Stimulated activated CD4-positive, alpha-beta T cell treated with anti-CD3 and anti-CD28 coated beads, TNF-alpha, amount 100 ng/mL, for 1 hour (primary cell): ENCODE results near the gene KRT79.

Experiments used
- DNase-seq, 3 donors: peaks; one replicate each; pipeline ENCODE4 v3.0.0-alpha.2; 2020; ENCODE audit warnings: low read depth in 3 of 3, low spot score in 1 of 3

KRT79 gene

DNA sequence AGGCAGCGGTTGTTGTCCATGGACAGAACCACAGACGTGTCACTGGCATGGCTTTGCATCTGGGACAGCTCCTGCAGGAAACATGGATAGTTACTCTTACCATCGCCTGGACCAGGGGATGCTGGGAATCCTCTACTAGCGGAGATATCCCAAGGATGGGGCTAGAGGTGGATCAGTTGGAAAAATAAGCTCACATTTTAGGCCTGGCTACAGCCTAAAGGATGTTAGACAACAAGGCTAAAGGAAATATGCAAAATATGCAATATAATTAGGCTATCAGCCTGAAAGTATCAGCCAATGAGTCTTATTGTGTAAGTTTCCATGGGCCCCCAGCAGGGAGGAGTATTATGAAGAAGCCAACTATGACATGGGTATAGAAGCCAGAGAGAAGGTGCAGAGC, 61.9 kb downstream of the KRT79 start:
- no peak for DNase-seq

DNA sequence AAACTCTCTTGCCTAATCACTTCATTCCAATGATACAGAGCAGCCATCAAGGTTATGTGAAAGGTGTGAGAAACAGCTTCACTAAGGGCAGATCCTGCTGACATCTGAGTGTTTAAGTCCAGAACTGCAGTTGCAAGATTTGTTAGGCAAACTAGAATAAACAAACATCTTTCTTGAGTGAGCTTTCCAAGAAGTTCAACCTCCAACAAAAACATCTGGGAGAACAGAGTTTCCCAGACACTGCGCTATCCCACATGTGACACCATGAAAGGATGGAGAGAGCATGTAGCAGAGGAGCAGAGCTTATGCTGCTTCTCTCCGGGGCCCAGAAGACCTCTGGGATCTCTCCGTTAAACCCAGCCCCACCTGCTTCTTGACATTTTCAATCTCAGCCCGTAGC, 62.6 kb downstream of the KRT79 start:
- DNase-seq, result no peak
